HG03439 (cell line): ENCODE results near the gene CELA3B.
"Not testable (repeated sequence)": the region's sequence is repeated elsewhere in the genome, so short reads cannot be mapped to it uniquely, and the experiment has no call there.

Experiments
- ATAC-seq: cut with Tn5 transposase; IDR thresholded peaks from one replicate; pipeline ENCODE4 v1.9.1; 2021; ENCODE audit warnings: mild to moderate bottlenecking, moderate library complexity; ENCODE audit not compliant: unreplicated experiment

The CELA3B gene

DNA sequence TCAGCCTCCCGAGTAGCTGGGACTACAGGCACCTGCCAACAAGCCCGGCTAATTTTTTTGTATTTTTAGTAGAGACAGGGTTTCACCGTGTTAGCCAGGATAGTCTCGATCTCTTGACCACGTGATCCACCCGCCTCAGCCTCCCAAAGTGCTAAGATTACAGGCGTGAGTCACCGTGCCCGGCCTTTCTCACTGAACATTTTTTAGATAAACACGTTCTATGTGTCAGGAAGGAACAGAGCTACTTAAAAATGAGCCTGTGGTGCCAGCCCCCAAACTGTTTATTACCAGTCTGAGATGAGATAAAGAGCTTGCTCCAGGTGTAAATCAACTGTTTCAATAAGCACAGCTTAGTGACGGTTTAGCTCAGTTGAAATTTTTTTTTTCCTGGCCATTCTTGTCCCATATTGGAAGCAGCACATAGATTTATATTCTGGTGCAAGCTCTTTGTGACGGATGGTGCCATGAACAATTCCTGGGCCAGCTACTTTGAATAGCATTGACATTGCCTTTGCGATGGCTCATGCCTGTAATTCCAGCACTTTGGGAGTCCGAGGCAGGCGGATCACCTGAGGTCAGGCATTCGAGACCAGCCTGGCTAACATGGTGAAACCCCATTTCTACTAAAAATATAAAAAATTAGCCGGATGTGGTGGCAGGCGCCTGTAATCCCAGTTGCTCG lies 33.7 kb upstream of the CELA3B start:
- ATAC-seq = not testable (repeated sequence)

DNA sequence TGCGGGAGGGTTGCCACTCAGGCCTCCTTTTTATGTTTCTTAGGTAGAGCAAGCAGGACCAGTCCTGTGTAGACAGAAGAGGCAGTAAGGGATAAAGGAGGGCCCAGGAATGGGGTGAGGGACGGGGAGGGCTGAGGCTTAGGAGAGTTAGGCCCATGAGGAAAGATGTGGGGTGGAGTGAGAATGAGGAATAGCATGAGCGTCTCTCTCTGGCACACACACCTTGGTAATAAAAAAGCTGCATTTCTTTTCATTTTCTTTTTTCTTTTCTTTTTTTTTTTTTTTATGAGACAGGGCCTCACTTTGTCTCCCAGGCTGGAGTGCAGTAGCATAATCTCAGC lies 32.1 kb upstream of the CELA3B start:
- ATAC-seq = no peak

- no peak for ATAC-seq
These were observed 29.8 kb upstream of the CELA3B start for GRCh38 chr1:21946836-21947587.

- ATAC-seq = no peak
These were observed 26.1 kb upstream of the CELA3B start for GRCh38 chr1:21950734-21951133.

DNA sequence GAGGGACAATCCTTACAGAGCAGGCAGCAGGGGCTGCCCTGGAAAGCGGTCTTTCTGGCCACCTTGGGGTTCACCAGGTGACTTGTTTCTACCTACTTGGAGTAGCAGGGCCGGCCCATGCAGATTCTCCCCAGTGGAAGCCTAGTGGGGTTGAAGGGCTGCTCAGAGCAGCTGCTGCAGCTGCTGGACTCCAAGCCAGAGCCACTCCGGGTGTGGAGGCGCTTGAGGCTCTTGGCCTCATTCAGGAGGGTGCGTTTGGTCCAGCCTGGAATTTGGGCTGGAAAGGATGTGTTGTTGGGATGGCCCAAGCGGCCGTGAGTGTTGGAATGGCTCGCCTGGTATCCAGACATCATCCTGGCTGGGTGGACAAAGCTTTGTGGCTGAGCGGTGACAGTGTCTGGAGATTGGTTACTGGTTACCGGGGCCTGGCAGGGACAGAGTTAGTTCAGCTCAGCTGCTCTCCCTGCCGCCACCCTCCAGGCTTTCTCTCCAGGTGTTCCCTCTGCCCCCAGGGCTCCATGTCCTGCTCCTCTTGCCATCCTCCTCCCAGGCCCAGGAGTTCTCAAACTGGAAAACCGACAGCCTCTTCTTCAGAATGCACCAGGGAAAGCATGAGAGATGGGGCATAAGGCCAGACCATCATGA lies 25.5 kb upstream of the CELA3B start:
- ATAC-seq = no peak

GRCh38 chr1:21952786-21953520 lies 23.9 kb upstream of the CELA3B start:
- ATAC-seq = no peak

GRCh38 chr1:21955058-21955457 lies 21.8 kb upstream of the CELA3B start:
- no peak for ATAC-seq

- no peak for ATAC-seq
These were observed 21.1 kb upstream of the CELA3B start for GRCh38 chr1:21955501-21956281.

DNA sequence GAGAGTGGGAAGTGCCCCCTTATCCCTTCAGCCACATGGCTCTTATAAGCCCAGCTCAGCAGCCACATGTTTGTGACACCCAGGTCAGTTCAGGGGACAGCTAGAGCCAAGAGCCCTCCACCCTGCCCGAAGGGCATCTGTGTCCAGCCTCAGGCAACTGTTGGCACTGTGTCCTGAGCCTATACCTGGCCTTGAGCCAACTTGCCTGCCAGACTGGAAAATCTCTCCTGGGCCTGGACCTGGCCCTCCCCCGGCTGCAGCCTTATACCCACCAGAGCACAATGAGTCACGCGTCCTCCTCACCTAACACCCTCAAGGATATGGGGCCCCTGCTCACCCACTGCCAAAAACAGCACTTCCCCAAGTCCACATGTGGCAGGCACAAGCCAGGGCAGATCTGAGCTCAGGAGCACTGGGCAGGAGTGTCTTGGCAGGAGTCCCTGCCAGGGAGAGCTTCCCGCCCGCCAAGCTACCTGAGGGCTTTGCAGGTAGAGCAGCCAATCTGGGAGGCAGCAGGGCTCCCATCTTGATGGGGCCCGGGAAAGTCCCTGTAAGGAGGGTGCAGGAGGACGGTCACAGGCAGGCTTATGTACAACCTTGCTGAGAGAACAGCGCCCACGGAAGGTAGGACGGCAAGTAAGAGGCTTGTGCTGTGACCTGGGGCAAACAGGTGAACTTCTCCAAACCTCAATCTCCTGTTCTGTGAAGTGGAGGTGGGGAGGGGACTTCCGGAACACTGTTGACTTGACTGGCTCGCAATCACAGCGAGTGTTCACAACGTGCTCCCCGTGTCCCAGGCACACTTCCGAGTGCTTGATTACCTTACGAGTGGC lies 19.9 kb upstream of the CELA3B start:
- ATAC-seq = no peak

DNA sequence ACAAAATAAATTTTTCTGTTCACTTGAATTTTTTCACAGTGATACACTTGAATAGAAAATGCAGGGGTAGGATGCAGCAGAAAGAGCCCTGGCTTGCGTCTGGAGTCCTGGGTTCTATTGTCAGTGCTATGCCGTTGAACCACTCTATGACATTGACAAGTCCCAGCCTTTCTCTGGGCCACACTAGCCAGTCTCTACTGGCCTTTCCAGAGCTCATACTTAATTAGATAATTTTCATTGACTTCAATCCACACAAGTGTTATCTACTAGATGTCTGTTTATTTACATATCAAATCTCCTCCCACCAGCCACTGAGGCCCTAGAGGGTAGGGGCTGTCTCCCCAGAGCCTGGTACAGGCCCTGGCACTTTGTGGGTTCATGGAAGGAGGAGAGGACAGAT lies 15.5 kb upstream of the CELA3B start:
- no peak for ATAC-seq

DNA sequence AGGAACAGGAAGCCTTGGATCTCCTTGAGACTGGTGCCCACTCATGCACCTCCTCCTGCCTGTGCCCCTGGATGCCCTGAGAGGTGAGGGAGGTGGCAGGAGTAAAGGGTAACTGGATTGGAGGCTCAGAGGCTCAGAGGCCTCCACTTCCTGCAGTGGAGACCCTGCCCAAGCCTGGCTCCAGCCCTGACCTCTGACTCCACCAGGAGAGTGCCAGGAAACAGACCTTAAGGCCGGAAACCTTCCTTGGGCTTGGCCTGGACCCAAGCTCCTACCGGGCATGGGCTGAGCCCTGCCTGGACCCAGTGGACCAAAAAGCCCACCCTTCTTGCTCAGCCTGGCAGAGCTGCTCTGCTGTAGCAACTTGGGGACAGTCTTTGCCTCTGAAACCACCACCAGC lies 15.0 kb upstream of the CELA3B start:
- ATAC-seq = no peak

DNA sequence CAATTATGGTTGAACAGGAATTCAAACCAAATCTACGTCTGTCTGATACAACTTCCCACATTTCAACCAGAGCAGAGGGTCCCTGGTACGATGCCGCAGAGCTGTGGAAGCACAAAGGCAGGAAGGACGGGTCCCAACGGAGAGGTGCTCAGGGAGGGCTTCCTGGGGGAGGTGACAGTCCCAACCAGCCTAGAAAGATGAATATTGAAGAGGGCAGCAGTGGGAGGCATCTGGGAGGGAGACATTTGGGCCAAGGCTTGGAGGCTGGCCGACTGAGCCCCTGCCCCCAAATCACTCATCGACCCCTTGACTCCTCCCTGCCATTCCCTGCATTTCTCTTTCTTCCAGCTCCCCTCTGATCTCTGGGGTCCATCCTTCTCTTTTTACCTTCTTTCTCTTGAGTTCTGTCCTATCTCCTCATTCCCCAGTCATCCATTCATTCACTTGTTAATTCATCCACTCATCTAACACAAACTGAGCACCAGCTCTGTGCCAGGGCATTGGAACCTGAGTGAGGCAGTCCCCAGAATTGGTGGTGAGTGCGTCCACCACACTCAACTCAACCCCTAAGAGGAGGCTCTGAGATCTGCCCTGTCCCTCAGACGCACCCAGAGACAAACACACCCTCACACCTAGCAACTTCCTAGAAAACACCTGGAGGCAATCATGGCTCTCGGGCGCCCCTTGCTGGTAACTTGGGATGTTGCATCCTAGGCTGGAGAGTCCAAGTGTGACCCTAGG lies 13.2 kb upstream of the CELA3B start:
- ATAC-seq = no peak

- no peak for ATAC-seq
These were observed 10.4 kb upstream of the CELA3B start for GRCh38 chr1:21966247-21967000.

DNA sequence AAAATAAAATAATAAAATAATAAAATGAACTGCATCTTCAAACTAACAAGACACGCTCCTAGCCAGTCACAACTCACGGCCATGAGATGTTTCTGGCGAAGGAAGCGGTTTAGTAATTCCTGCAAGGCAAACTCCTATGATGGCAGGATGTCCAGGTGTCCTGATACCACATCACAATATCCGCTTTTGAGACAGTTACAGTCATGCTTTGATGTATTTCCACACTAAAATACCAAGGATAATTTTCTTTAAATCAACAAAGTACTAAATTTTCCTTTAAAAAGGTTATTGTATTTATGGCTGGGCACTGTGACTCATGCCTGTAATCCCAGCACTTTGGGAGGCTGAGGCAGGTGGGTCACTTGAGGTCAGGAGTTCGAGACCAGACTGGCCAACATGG lies 9.6 kb upstream of the CELA3B start:
- not testable (repeated sequence) for ATAC-seq

GRCh38 chr1:21969066-21969465 lies 7.8 kb upstream of the CELA3B start:
- not testable (repeated sequence) for ATAC-seq

- ATAC-seq = not testable (repeated sequence)
These were observed 6.3 kb upstream of the CELA3B start for GRCh38 chr1:21970523-21970922.

DNA sequence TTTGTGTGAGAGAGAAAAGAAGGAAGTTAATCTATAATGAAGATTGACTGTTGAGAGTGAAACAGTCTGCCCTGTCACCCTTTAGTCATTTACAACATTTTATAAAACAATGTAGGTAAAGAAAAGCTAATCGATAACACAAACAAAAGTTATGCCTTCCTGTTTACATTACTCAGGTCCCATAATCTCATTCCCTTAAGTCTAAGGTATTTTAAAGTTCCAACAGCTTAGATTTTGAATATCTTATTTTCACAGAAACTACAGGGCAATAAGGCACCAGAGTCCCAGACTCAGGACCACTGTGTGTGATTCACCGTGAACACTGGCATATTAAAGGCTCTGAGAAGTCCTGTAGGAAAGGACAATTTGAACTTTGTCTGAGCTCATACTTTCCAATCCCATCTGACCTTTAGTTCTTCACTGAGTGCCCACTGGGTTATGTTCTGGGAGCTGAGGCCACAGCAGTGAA lies 3.8 kb upstream of the CELA3B start:
- ATAC-seq = not testable (repeated sequence)

- ATAC-seq = not testable (repeated sequence)
These were observed 2.9 kb upstream of the CELA3B start for GRCh38 chr1:21973948-21974347.
